OCI-LY1 (cell line): ENCODE results near the gene PLCG1.

Experiments
- H2AFZ ChIP-seq: fragments of 200-600 bp; sonication (generic), shearing (Covaris generic); 2 replicates; pipeline ENCODE4 v1.6.0; 2014; ENCODE audit warnings: antibody characterized with exemption, mild to moderate bottlenecking, low read length
- H3F3A ChIP-seq: fragments of 200-600 bp; sonication (generic), shearing (Covaris generic); 2 replicates; pipeline ENCODE4 v1.6.0; 2014; ENCODE audit warnings: mild to moderate bottlenecking, antibody characterized with exemption, low read length, moderate library complexity; ENCODE audit not compliant: insufficient read depth
- H3K27ac ChIP-seq: fragments of 200-600 bp; sonication (generic); 2 replicates; pipeline ENCODE4 v1.5.1; 2014; ENCODE audit warnings: low read length, mixed run types, mild to moderate bottlenecking, low read depth; ENCODE audit not compliant: poor library complexity, severe bottlenecking
- H3K27me3 ChIP-seq: fragments of 200-600 bp; sonication (generic); 2 replicates; pipeline ENCODE4 v1.6.0; 2014; ENCODE audit warnings: antibody characterized with exemption, mild to moderate bottlenecking, low read length, moderate library complexity; ENCODE audit not compliant: insufficient read depth
- H3K36me3 ChIP-seq: fragments of 200-600 bp; sonication (generic); 2 replicates; pipeline ENCODE4 v1.6.1; 2014; ENCODE audit warnings: mild to moderate bottlenecking, antibody characterized with exemption, low read length, moderate library complexity, mixed read lengths; ENCODE audit not compliant: insufficient read depth
- H3K4me1 ChIP-seq: fragments of 200-600 bp; sonication (generic); 2 replicates; pipeline ENCODE4 v1.5.1; 2014; ENCODE audit warnings: mild to moderate bottlenecking, low read length, moderate library complexity; ENCODE audit not compliant: insufficient read depth, severe bottlenecking
- H3K4me2 ChIP-seq: fragments of 200-600 bp; sonication (generic), shearing (Covaris generic); 2 replicates; pipeline ENCODE4 v1.6.1; 2014; ENCODE audit warnings: low read length
- H3K4me3 ChIP-seq: fragments of 200-600 bp; sonication (generic); 2 replicates; pipeline ENCODE4 v1.5.1; 2014; ENCODE audit warnings: low read length, low read depth, mild to moderate bottlenecking, mixed read lengths; ENCODE audit not compliant: poor library complexity, severe bottlenecking
- H3K79me2 ChIP-seq: fragments of 200-600 bp; shearing (Covaris generic); 2 replicates; pipeline ENCODE4 v1.6.1; 2016; ENCODE audit warnings: mixed run types, low read length, mixed read lengths; ENCODE audit not compliant: insufficient read depth
- H3K9ac ChIP-seq: fragments of 200-600 bp; sonication (generic), shearing (Covaris generic); 2 replicates; pipeline ENCODE4 v1.6.1; 2014; ENCODE audit warnings: mild to moderate bottlenecking, low read length, mixed read lengths
- H3K9me2 ChIP-seq: fragments of 200-600 bp; sonication (generic), shearing (Covaris generic); 2 replicates; pipeline ENCODE4 v1.6.1; 2014; ENCODE audit warnings: low read depth, mild to moderate bottlenecking, low read length, mixed read lengths
- H3K9me3 ChIP-seq: fragments of 200-600 bp; shearing (Covaris generic); 2 replicates; pipeline ENCODE4 v1.6.1; 2014; ENCODE audit warnings: low read length, mixed read lengths
- H4K20me1 ChIP-seq: fragments of 200-600 bp; sonication (generic), shearing (Covaris generic); 2 replicates; pipeline ENCODE4 v1.6.0; 2016; ENCODE audit warnings: mild to moderate bottlenecking, low read length; ENCODE audit not compliant: insufficient read depth
- EZH2 ChIP-seq: fragments of 200-600 bp; sonication (generic), shearing (Covaris generic); IDR thresholded peaks from 2 replicates; pipeline ENCODE4 v1.8.0; 2017; ENCODE audit warnings: borderline replicate concordance, mixed run types, mild to moderate bottlenecking, antibody characterized with exemption, low read length, moderate library complexity, mixed read lengths
- TF ChIP-seq, protein P1 (sequence below): fragments of 200-600 bp; sonication (generic), shearing (Covaris generic); IDR thresholded peaks from 2 replicates; pipeline ENCODE4 v1.5.1; 2017; ENCODE audit warnings: mild to moderate bottlenecking, antibody characterized with exemption, low read length, moderate library complexity, mixed read lengths

PLCG1 gene

DNA sequence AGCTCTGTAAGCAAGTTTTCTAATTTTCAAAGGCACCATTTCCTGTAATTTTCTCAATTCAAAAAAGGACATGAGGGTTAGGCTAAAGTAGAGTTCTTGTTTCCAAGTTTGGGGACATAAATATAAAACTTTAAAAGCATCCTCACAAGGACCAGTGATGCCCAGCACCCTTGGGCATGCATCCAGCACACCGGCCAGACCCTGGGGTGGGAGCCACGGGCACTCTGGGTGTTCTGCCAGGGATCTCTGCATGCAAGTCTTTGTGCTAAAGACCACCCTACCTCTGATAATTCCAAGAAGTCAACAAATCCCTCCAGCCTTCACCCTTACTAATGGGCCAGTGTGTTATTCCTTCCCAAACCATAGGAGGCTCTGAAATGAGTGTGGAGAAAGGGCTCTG, 46.5 kb downstream of the PLCG1 start:
- no peaks in the 10 kb centered on the region for H3K9me2 ChIP-seq
- H3K4me3 ChIP-seq: no peak overlapping the region
- no peak overlapping the region for H2AFZ ChIP-seq
- no peaks in the 10 kb centered on the region for H3F3A ChIP-seq
- peaks cover 5% of the 10 kb centered on the region; the same call in 1 of the 2 replicates for H3K9me3 ChIP-seq
- no peaks in the 10 kb centered on the region for H4K20me1 ChIP-seq
- H3K4me2 ChIP-seq: no peak overlapping the region
- H3K4me1 ChIP-seq: no peaks in the 10 kb centered on the region
- no peaks in the 10 kb centered on the region for H3K79me2 ChIP-seq
- H3K27me3 ChIP-seq: no peaks in the 10 kb centered on the region
- H3K27ac ChIP-seq: no peak overlapping the region
- peaks cover 6% of the 10 kb centered on the region; the same call in 1 of the 2 replicates for H3K36me3 ChIP-seq
- no peak for TF ChIP-seq EZH2
- TF ChIP-seq, protein P1, sequence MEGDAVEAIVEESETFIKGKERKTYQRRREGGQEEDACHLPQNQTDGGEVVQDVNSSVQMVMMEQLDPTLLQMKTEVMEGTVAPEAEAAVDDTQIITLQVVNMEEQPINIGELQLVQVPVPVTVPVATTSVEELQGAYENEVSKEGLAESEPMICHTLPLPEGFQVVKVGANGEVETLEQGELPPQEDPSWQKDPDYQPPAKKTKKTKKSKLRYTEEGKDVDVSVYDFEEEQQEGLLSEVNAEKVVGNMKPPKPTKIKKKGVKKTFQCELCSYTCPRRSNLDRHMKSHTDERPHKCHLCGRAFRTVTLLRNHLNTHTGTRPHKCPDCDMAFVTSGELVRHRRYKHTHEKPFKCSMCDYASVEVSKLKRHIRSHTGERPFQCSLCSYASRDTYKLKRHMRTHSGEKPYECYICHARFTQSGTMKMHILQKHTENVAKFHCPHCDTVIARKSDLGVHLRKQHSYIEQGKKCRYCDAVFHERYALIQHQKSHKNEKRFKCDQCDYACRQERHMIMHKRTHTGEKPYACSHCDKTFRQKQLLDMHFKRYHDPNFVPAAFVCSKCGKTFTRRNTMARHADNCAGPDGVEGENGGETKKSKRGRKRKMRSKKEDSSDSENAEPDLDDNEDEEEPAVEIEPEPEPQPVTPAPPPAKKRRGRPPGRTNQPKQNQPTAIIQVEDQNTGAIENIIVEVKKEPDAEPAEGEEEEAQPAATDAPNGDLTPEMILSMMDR: no peak
- no peak overlapping the region for H3K9ac ChIP-seq

DNA sequence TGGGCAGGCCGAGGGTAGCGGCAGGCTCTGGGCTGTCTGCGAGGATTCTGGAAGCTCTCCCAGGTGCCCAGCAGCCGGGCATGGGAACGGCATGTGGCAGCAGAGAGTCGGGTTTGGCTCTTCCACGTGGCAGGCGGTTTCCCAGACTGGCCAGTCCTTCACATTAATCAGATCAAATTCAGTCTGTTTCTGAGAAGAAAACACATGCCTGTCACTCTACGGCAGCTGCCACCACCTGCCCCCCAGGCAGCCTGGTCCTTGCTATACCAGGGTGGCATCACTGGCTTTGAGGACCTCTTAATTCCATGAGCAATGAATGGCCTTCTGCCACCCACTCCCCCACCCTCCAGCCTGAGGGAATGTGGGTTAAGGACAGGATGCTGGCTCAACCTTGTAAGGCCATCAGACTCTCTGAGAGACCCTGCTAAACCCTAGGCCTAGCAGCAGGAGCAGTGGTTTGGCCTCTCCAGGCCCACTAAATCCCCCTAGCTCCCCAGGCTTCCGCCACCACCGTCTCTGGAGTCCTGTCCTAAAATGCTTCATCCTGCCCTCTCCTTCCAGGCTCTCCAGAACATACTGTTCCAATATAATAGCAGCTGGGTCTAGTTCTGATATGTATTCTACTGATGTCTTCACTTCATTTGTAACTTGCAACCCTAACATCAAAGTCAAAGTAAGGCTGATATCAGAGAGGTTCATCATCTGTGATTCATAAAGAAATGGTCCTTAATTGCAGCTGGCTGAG, 47.8 kb downstream of the PLCG1 start:
- Histone ChIP-seq H3K4me1 (no peaks in the 10 kb centered on the region), H3K36me3 (peaks cover 6% of the 10 kb centered on the region; the same call in 1 of the 2 replicates), H3K9me3 (peaks cover 9% of the 10 kb centered on the region; the same call in 1 of the 2 replicates), H3K27me3 (no peaks in the 10 kb centered on the region), H2AFZ (no peak overlapping the region), H3K4me2 (no peak overlapping the region), H3K27ac (no peak overlapping the region), H3K9ac (no peak overlapping the region), H3K79me2 (no peaks in the 10 kb centered on the region), H3K4me3 (no peak overlapping the region), H3K9me2 (no peaks in the 10 kb centered on the region), H4K20me1 (no peaks in the 10 kb centered on the region), H3F3A (no peaks in the 10 kb centered on the region)
- TF ChIP-seq EZH2: no peak
- TF ChIP-seq, protein P1: no peak

DNA sequence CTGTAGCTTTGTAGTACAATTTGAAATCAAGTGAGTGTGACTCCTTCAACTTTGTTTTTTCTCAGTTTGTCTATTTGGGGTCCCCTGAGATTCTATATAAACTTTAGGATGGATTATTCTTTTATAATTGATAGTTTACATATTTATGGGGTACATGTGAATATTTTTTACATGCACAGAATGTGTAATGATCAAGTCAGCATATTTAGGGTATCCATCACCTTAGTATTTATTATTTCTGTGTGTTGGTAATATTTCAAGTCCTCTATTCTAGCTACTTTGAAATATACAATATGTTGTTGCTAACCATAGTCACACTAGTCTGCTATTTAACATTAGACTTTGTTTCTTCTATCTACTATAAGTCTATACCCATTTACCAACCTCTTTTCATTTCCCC, 50.3 kb downstream of the PLCG1 start:
- Histone ChIP-seq H3K9me3 (peaks cover 19% of the 10 kb centered on the region), H3K27me3 (no peaks in the 10 kb centered on the region), H3K9ac (no peak overlapping the region), H3K79me2 (no peaks in the 10 kb centered on the region), H3K4me1 (no peaks in the 10 kb centered on the region), H3K4me2 (no peak overlapping the region), H2AFZ (no peak overlapping the region), H3K27ac (no peak overlapping the region), H3K36me3 (peaks cover 10% of the 10 kb centered on the region; the same call in 1 of the 2 replicates), H3K4me3 (no peak overlapping the region), H4K20me1 (no peaks in the 10 kb centered on the region), H3K9me2 (no peaks in the 10 kb centered on the region), H3F3A (no peaks in the 10 kb centered on the region)
- no peak for TF ChIP-seq EZH2
- TF ChIP-seq, protein P1: no peak
